Neuronal stem cell (in vitro differentiated cells): Measurements from ENCODE around the gene NEGR1.

ENCODE experiments used
- DNase-seq: peaks from one replicate; pipeline ENCODE4 v3.0.0-alpha.2; 2013; ENCODE audit warnings: low spot score
- H2AFZ ChIP-seq: one replicate; pipeline ENCODE4 v1.6.1; 2013; ENCODE audit warnings: mild to moderate bottlenecking, low read length, inconsistent platforms
- H2AK5ac ChIP-seq: 2 replicates; pipeline ENCODE4 v1.6.1; 2013; ENCODE audit warnings: low read depth, mild to moderate bottlenecking, inconsistent platforms, low read length, moderate library complexity, mixed read lengths
- H2BK120ac ChIP-seq: 2 replicates; pipeline ENCODE4 v1.6.1; 2013; ENCODE audit warnings: low read depth, mild to moderate bottlenecking, inconsistent platforms, low read length, moderate library complexity, mixed read lengths
- H2BK12ac ChIP-seq: one replicate; pipeline ENCODE4 v1.6.1; 2013; ENCODE audit warnings: low read length, inconsistent platforms
- H2BK15ac ChIP-seq: 2 replicates; pipeline ENCODE4 v1.6.1; 2013; ENCODE audit warnings: mild to moderate bottlenecking, low read length, inconsistent platforms, mixed read lengths
- H2BK5ac ChIP-seq: one replicate; pipeline ENCODE4 v1.6.1; 2013; ENCODE audit warnings: inconsistent platforms, mild to moderate bottlenecking, low read length, moderate library complexity
- H3K14ac ChIP-seq: one replicate; pipeline ENCODE4 v1.6.1; 2013; ENCODE audit warnings: low read length, inconsistent platforms
- H3K18ac ChIP-seq: 2 replicates; pipeline ENCODE4 v1.6.1; 2013; ENCODE audit warnings: low read length, inconsistent platforms
- H3K23ac ChIP-seq: 2 replicates; pipeline ENCODE4 v1.6.1; 2013; ENCODE audit warnings: low read depth, mild to moderate bottlenecking, mixed read lengths, low read length, inconsistent platforms; ENCODE audit not compliant: poor library complexity
- H3K27ac ChIP-seq: replicated peaks from 3 replicates; pipeline ENCODE4 v1.5.1; 2013; ENCODE audit warnings: low read length, inconsistent platforms
- H3K27me3 ChIP-seq, 3 experiments: 2 replicates each; pipeline ENCODE4 v1.6.1; 2013; ENCODE audit warnings: low read length in 3 of 3, mild to moderate bottlenecking in 2 of 3, inconsistent platforms in 1 of 3, low read depth in 1 of 3, mixed read lengths in 1 of 3, moderate library complexity in 1 of 3; ENCODE audit not compliant: control insufficient read depth in 3 of 3, insufficient read depth in 3 of 3
- H3K36me3 ChIP-seq, 2 donors: replicated peaks in 1 of 2; 2 replicates each; pipeline ENCODE4 v1.6.1; 2013; ENCODE audit warnings: low read length in 2 of 2; ENCODE audit not compliant: control insufficient read depth in 2 of 2, insufficient read depth in 2 of 2
- H3K4ac ChIP-seq: 2 replicates; pipeline ENCODE4 v1.6.1; 2013; ENCODE audit warnings: inconsistent platforms, mild to moderate bottlenecking, low read length, moderate library complexity
- H3K4me1 ChIP-seq, 2 donors: 1 replicate in 1 of 2; 2 replicates in 1 of 2; pipeline ENCODE4 v1.6.1; 2013; ENCODE audit warnings: low read length in 2 of 2, low read depth in 1 of 2; ENCODE audit not compliant: control insufficient read depth in 2 of 2, insufficient read depth in 1 of 2
- H3K4me2 ChIP-seq: one replicate; pipeline ENCODE4 v1.6.1; 2013; ENCODE audit warnings: mild to moderate bottlenecking, low read length, inconsistent platforms; ENCODE audit not compliant: insufficient read depth, poor library complexity, severe bottlenecking
- H3K4me3 ChIP-seq, 2 donors: 2 replicates each; pipeline ENCODE4 v1.5.1; 2013; ENCODE audit warnings: low read length in 2 of 2, mild to moderate bottlenecking in 2 of 2, inconsistent platforms in 1 of 2, moderate library complexity in 1 of 2
- H3K79me1 ChIP-seq: one replicate; pipeline ENCODE4 v1.6.1; 2013; ENCODE audit warnings: low read depth, mild to moderate bottlenecking, inconsistent platforms, low read length, moderate library complexity
- H3K9ac ChIP-seq: one replicate; pipeline ENCODE4 v1.6.1; 2013; ENCODE audit warnings: mild to moderate bottlenecking, low read depth, low read length, inconsistent platforms; ENCODE audit not compliant: poor library complexity
- H3K9me3 ChIP-seq, 2 donors: replicated peaks in 1 of 2; 2 replicates each; pipeline versions ENCODE3 to v1.6.1; 2013; ENCODE audit warnings: low read length in 2 of 2, mild to moderate bottlenecking in 2 of 2, inconsistent platforms in 1 of 2, low read depth in 1 of 2, mixed read lengths in 1 of 2, moderate library complexity in 1 of 2; ENCODE audit not compliant: control insufficient read depth in 2 of 2, insufficient read depth in 1 of 2
- H4K8ac ChIP-seq: one replicate; pipeline ENCODE4 v1.6.1; 2013; ENCODE audit warnings: low read depth, mild to moderate bottlenecking, inconsistent platforms, low read length, moderate library complexity
- H4K91ac ChIP-seq: one replicate; pipeline ENCODE4 v1.6.1; 2013; ENCODE audit warnings: low read length, low read depth, mild to moderate bottlenecking, inconsistent platforms; ENCODE audit not compliant: poor library complexity
- WGBS, 2 donors: extraction: QIAGEN DNeasy Blood & Tissue Kit; methylation state at CpG; one replicate each; pipeline ENCODE4 v1.1.7; 2013; ENCODE audit warnings: missing lambda C conversion rate in 2 of 2, mixed read lengths in 1 of 2; ENCODE audit not compliant: insufficient read length in 2 of 2, insufficient replicate concordance in 1 of 2; ENCODE audit errors: extremely low coverage in 2 of 2; 5-methylcytosine and 5-hydroxymethylcytosine counted together

The NEGR1 gene

GRCh38 chr1:71918630-71919029, 363.7 kb downstream of the NEGR1 start:
- H2BK120ac ChIP-seq: no peak overlapping the region

DNA sequence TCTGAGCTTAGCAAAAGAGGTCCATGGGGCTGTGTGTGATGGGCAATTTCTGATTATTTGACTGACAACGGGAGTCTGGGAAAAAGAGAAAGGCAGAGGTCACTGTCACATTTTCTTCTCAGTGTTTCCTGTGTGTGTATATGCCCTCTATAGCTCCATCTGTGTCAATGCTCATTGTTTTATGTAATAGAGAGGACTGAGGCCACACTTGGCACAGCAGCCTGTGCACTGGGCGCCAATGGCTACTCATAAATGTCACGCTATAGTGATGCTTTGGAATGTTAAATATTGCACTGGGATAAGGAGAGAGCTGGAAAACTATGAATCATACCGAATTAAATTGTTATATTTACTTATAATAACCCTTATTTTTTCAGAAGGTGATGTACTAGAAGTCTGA, 365.4 kb downstream of the NEGR1 start:
- H3K9ac ChIP-seq: no peak overlapping the region
- H2BK12ac ChIP-seq: no peak overlapping the region
- H3K9me3 ChIP-seq: no peaks in the 10 kb centered on the region
- H3K4me3 ChIP-seq: no peak overlapping the region
- H3K23ac ChIP-seq: no peak overlapping the region
- H2AK5ac ChIP-seq: no peak overlapping the region
- H3K18ac ChIP-seq: no peak overlapping the region
- H3K36me3 ChIP-seq: no peaks in the 10 kb centered on the region
- H2BK15ac ChIP-seq: no peak overlapping the region
- H3K4ac ChIP-seq: no peak overlapping the region
- no peak overlapping the region for H3K27ac ChIP-seq
- no peak overlapping the region for H4K8ac ChIP-seq
- no peak overlapping the region for H2BK120ac ChIP-seq
- WGBS, 2 donors: no CpG with 5 or more reads among the region's 4 CpGs
- H3K27me3 ChIP-seq: no peaks in the 10 kb centered on the region
- H3K4me2 ChIP-seq: no peak overlapping the region
- H3K79me1 ChIP-seq: no peaks in the 10 kb centered on the region
- H3K4me1 ChIP-seq: peaks cover 0 to 6% of the 10 kb centered on the region in 2 donors
- H4K91ac ChIP-seq: no peak overlapping the region
- H2AFZ ChIP-seq: no peak overlapping the region
- no peak for DNase-seq
- H2BK5ac ChIP-seq: no peak overlapping the region
- no peak overlapping the region for H3K14ac ChIP-seq

More at GRCh38 chr1:71918630-71919029, 363.7 kb downstream of the NEGR1 start:
- Histone ChIP-seq H2AK5ac (no peak overlapping the region), H2BK12ac (no peak overlapping the region), H3K27me3 (no peaks in the 10 kb centered on the region), H2BK15ac (no peak overlapping the region), H3K23ac (no peak overlapping the region), H3K9me3 (no peaks in the 10 kb centered on the region), H3K14ac (no peak overlapping the region), H3K9ac (no peak overlapping the region), H4K8ac (no peak overlapping the region), H3K27ac (no peak overlapping the region), H2AFZ (no peak overlapping the region), H3K4me3 (no peak overlapping the region), H4K91ac (no peak overlapping the region), H3K18ac (no peak overlapping the region), H2BK5ac (no peak overlapping the region), H3K79me1 (no peaks in the 10 kb centered on the region), H3K4me2 (no peak overlapping the region), H3K4ac (no peak overlapping the region), H3K4me1 (peaks cover 2 to 8% of the 10 kb centered on the region in 2 donors), H3K36me3 (no peaks in the 10 kb centered on the region)
- DNase-seq: no peak
- WGBS, 2 donors: no CpG with 5 or more reads among the region's 3 CpGs

DNA sequence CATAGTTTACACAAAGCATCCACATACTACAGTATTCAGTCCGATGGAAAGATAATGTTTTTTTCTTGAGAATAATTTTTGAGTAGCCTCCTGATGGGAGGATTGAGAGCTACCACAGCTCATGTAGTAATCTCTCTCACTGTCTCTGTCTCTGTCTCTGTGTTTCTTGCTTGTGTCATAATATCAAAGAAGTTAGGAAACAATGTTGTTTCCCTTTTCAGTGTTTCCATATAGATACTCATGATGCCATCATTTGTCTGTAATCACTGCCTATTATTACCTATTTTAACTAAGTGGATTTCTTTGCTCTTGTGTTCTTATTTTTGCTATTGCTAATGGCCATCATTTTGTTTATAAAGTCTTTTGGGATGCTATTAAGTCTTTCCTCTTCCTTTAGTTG, 367.7 kb downstream of the NEGR1 start:
- no peak overlapping the region for H3K9ac ChIP-seq
- no peak overlapping the region for H4K91ac ChIP-seq
- no peak overlapping the region for H2BK15ac ChIP-seq
- no peak overlapping the region for H3K4me2 ChIP-seq
- H3K18ac ChIP-seq: no peak overlapping the region
- H3K27me3 ChIP-seq: no peaks in the 10 kb centered on the region
- H3K14ac ChIP-seq: no peak overlapping the region
- H3K27ac ChIP-seq: no peak overlapping the region
- no peak overlapping the region for H2BK12ac ChIP-seq
- no peaks in the 10 kb centered on the region for H3K9me3 ChIP-seq
- no peak overlapping the region for H4K8ac ChIP-seq
- no peak overlapping the region for H2BK5ac ChIP-seq
- H3K36me3 ChIP-seq: no peaks in the 10 kb centered on the region
- no peaks in the 10 kb centered on the region for H3K4me1 ChIP-seq
- H2BK120ac ChIP-seq: no peak overlapping the region
- H2AFZ ChIP-seq: no peak overlapping the region
- no peak overlapping the region for H2AK5ac ChIP-seq
- no peak overlapping the region for H3K23ac ChIP-seq
- H3K79me1 ChIP-seq: no peaks in the 10 kb centered on the region
- H3K4me3 ChIP-seq: no peak overlapping the region
- no peak overlapping the region for H3K4ac ChIP-seq
- DNase-seq: no peak
- WGBS, 2 donors: no CpG with 5 or more reads among the region's 1 CpG

DNA sequence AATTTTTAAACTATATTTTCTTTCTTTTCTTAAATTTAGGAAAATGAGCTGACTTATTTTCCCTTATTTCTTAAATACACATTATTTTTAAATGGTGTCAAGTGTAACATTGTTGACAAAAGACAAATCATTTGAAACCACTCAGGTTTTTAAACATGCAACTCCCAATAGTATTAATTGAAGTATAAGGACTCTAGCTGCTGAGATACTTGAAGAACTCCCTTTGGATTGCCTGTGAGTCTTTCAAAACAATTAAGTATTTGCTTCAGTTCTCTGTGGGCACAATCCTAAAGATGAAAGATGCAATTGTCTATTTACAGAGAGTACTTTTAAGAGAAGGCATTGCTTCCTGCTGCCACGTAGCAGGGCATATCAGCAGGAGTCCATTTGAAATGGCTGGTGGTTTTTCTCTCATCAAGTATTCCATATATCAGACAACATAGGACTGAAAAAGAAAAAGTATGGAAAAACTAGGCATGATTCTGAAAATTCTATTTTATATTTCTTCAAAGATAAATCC, 373.4 kb downstream of the NEGR1 start:
- no peak overlapping the region for H3K9ac ChIP-seq
- no CpG with 5 or more reads among the region's 1 CpG for WGBS, 2 donors
- H2AK5ac ChIP-seq: no peak overlapping the region
- DNase-seq: no peak
- peak overlapping the region; percentile 16 for H2AFZ ChIP-seq
- no peak overlapping the region for H3K4me3 ChIP-seq
- H3K4me1 ChIP-seq: peaks cover 0 to 2% of the 10 kb centered on the region in 2 donors
- no peak overlapping the region for H2BK15ac ChIP-seq
- no peaks in the 10 kb centered on the region for H3K79me1 ChIP-seq
- no peak overlapping the region for H4K91ac ChIP-seq
- H2BK120ac ChIP-seq: no peak overlapping the region
- H3K36me3 ChIP-seq: no peaks in the 10 kb centered on the region
- peaks cover 0 to 3% of the 10 kb centered on the region in 2 donors for H3K9me3 ChIP-seq
- H3K23ac ChIP-seq: no peak overlapping the region
- H4K8ac ChIP-seq: no peak overlapping the region
- no peak overlapping the region for H2BK5ac ChIP-seq
- H3K27me3 ChIP-seq: no peaks in the 10 kb centered on the region
- no peak overlapping the region for H3K4ac ChIP-seq
- H3K27ac ChIP-seq: no peak overlapping the region
- H3K14ac ChIP-seq: no peak overlapping the region
- H3K4me2 ChIP-seq: no peak overlapping the region
- no peak overlapping the region for H3K18ac ChIP-seq
- no peak overlapping the region for H2BK12ac ChIP-seq
